T-cell (primary cell): ENCODE results near the gene ZNF143. TPM values are rescaled to one million over a fixed set of nuclear protein-coding genes. Genes with fewer than 3 reads are reported as not detected.
"Not testable (repeated sequence)": the region's sequence is repeated elsewhere in the genome, so short reads cannot be mapped to it uniquely, and the experiment has no call there.

ENCODE experiments used
- ATAC-seq, 4 experiments: fragments of 200-7000 bp in 3 of 4; fragments of 150-1000 bp in 1 of 4; cut with Tn5 transposase; replicated peaks in 1 of 4; 1 replicate in 3 of 4; 2 replicates in 1 of 4; pipeline ENCODE4 v1.10.0; 2021; ENCODE audit warnings: moderate library complexity in 3 of 4, mild to moderate bottlenecking in 2 of 4, moderate number of reproducible peaks in 1 of 4
- CTCF ChIA-PET, 2 donors: fragments of 300-600 bp; sonication (Branson Sonifier 250); formaldehyde crosslinking; loops; one replicate each; lab custom pipeline; 2022; ENCODE audit warnings: antibody characterized with exemption in 2 of 2; lab: Charles Lee
- POLR2A ChIA-PET, 2 donors: fragments of 300-600 bp; sonication (Branson Sonifier 250); formaldehyde crosslinking; loops; one replicate each; lab custom pipeline; 2022; ENCODE audit warnings: antibody characterized with exemption in 2 of 2; lab: Charles Lee
- DNase-seq, 35 experiments: peaks; one replicate each; pipeline versions ENCODE4 v3.0.0 to v3.0.0-alpha.2; 2013 to 2023
- H3K27ac ChIP-seq: one replicate; pipeline ENCODE4 v1.5.1; 2013; ENCODE audit warnings: low read length
- H3K27me3 ChIP-seq, 2 experiments: replicated peaks in 1 of 2; 1 replicate in 1 of 2; 2 replicates in 1 of 2; pipeline versions ENCODE4 v1.6.1 to v1.7.0; 2013; ENCODE audit warnings: low read length in 1 of 2, mixed read lengths in 1 of 2; ENCODE audit not compliant: control insufficient read depth in 2 of 2, insufficient read depth in 2 of 2; ENCODE audit errors: extremely low read depth in 1 of 2
- H3K36me3 ChIP-seq, 2 donors: 1 replicate in 1 of 2; 2 replicates in 1 of 2; pipeline versions ENCODE4 v1.6.1 to v1.7.0; 2013; ENCODE audit warnings: low read length in 1 of 2; ENCODE audit not compliant: control insufficient read depth in 2 of 2, insufficient read depth in 1 of 2; ENCODE audit errors: extremely low read depth in 1 of 2
- H3K4me1 ChIP-seq, 2 experiments: 1 replicate in 1 of 2; 2 replicates in 1 of 2; pipeline versions ENCODE4 v1.6.1 to v1.7.0; 2013; ENCODE audit warnings: low read length in 2 of 2, mixed read lengths in 1 of 2; ENCODE audit not compliant: insufficient read depth in 2 of 2, control insufficient read depth in 1 of 2; ENCODE audit errors: extremely low read depth in 1 of 2
- H3K4me3 ChIP-seq, 2 donors: 1 replicate in 1 of 2; 2 replicates in 1 of 2; pipeline versions ENCODE4 v1.5.1 to v1.7.0; 2013; ENCODE audit warnings: mild to moderate bottlenecking in 2 of 2, low read length in 1 of 2, moderate library complexity in 1 of 2; ENCODE audit not compliant: control insufficient read depth in 1 of 2; ENCODE audit errors: extremely low read depth in 1 of 2
- H3K9me3 ChIP-seq: 2 replicates; pipeline ENCODE4 v1.7.0; 2013
- H3K27ac Mint-ChIP-seq, 2 donors: one replicate each; pipeline ENCODE4 v1.8.0; 2020 to 2021; ENCODE audit warnings: mild to moderate bottlenecking in 2 of 2, mixed read lengths in 2 of 2
- H3K27me3 Mint-ChIP-seq, 2 donors: one replicate each; pipeline ENCODE4 v1.8.0; 2021 to 2022; ENCODE audit warnings: mixed read lengths in 2 of 2
- H3K36me3 Mint-ChIP-seq: one replicate; pipeline ENCODE4 v1.8.0; 2021; ENCODE audit warnings: mixed read lengths
- H3K4me1 Mint-ChIP-seq, 3 donors: one replicate each; pipeline ENCODE4 v1.8.0; 2020 to 2022; ENCODE audit warnings: mixed read lengths in 3 of 3, mild to moderate bottlenecking in 1 of 3
- H3K4me3 Mint-ChIP-seq, 3 donors: one replicate each; pipeline ENCODE4 v1.8.0; 2020 to 2022; ENCODE audit warnings: mild to moderate bottlenecking in 3 of 3, mixed read lengths in 3 of 3, moderate library complexity in 3 of 3
- H3K9me3 Mint-ChIP-seq, 3 donors: one replicate each; pipeline ENCODE4 v1.8.0; 2020 to 2022; ENCODE audit warnings: mixed read lengths in 3 of 3
- WGBS: methylation state at CpG from one replicate; pipeline ENCODE4 v1.1.5; 2013; ENCODE audit warnings: missing lambda C conversion rate; ENCODE audit not compliant: insufficient coverage; 5-methylcytosine and 5-hydroxymethylcytosine counted together
- total RNA-seq, 35 experiments: library from RNA in 6 of 35; stranded (reverse) in 6 of 35; fragments of 120-200 nt in 1 of 35; gene quantifications; one replicate each; pipeline versions ENCODE4 v1.2.1 to v1.2.4 and lab custom pipeline; 2013 to 2026

Gene ZNF143
- total RNA-seq (10 to 100 TPM; 30.1 to 51.2 (median 46.3) TPM), total RNA-seq (lab: John Stamatoyannopoulos, UW) (23.1 to 113 (median 43.9) reads per million in 29 experiments)
- total RNA-seq (2013) = 36.8 TPM

DNA sequence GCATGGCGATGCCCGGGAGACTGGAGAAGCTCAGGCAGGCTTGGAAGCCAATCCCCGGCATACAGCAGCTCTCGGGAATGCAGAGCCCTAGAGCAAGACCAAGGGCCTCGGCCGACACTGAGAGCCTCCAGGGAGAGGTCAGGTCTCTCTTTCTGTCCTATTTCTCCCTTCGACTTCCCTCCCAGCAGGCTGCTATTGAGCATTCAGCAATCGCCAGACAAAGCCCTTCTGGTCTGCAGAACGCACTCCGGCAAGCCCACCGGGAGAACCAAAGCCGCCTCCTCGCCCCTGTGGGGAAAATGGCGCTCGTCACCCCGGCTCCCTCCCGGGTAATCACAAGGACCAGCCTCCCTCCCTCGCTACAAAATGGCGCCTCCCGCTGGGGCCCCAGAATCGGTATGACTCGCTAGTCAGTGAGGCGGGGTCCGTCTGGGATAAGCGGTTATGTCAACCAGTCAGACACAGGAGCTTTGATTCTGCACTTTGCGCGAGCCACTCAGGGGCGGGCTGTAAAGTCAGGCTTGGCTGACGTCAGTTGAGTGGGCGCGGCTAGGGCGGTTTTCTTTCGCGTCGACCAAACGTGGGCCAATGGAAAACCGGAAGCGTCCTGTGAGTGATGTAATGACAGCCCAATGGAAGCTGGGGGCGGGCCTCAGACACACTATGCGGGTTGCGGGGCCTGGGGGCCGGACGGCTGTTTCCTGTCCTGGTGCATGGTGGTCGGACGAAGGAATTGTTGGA is at the start of gene ZNF143:
TSS of gene ZNF143 (plus strand) at position 691 of the 741 bp plus-strand sequence. CDS start 10,297 bp downstream, outside the sequence.
- Mint-ChIP-seq H3K4me1 (peaks cover 28 to 39% (median 28%) of the 10 kb centered on the region in 3 donors), H3K36me3 (peaks cover 8% of the 10 kb centered on the region), H3K4me3 (peak within 1 kb of the TSS; percentile 88 to 98 (median 98)), H3K27ac (peak within 1 kb of the TSS; percentile 99 to 100), H3K27me3 (no peaks in the 10 kb centered on the region), H3K9me3 (no peaks in the 10 kb centered on the region)
- no peaks in the 10 kb centered on the region for H3K36me3 ChIP-seq
- peaks cover 16 to 17% of the 10 kb centered on the region in 2 experiments for H3K4me1 ChIP-seq
- H3K27ac ChIP-seq = peak within 1 kb of the TSS; percentile 96
- no peaks in the 10 kb centered on the region for H3K9me3 ChIP-seq
- no peaks in the 10 kb centered on the region for H3K27me3 ChIP-seq
- 0% methylated on average over 41 of the region's 45 CpGs for WGBS
- ATAC-seq (peak; percentile 89 to 92 (median 90)), DNase-seq (peak; percentile 98 to 100 (median 100))
- peak within 1 kb of the TSS; percentile 89 to 98 for H3K4me3 ChIP-seq
- POLR2A ChIA-PET = interaction anchor here (0.5 to 1.9 kb wide), 18 partner anchors 44 to 1447 kb away, joined by 3 to 6 read pairs (median 3); partner anchors contain the start of genes IPO7 (in 1 of the 2), TMEM9B (in 1 of the 2) and WEE1 (in 1 of the 2)
- CTCF ChIA-PET = interaction anchor here in 1 of 2 donors (0.5 to 2.4 kb wide), 8 partner anchors 46 to 996 kb away, joined by 3 to 9 read pairs (median 3); no protein-coding TSS in a partner anchor

DNA sequence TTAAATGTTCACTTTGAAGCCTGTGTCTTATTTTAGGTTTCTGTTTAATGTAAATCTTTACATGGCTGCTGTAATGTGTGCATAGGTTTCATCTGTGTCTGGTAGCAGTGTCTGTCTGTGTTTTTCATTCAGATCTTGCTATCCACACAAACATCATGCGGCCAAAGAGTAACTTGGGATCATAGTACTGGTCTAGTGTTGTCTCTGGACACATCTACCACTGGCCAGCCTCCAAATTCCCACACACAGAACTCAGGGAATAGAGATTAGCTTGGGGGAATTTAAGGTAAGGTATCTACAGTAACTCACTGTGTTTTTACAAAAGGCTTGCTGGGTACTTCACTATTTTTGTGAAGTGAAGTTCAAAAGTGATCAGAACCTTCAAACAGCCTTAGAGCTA is 32.1 kb upstream of the ZNF143 start:
- ATAC-seq (no peak), DNase-seq (no peak)
- no peaks in the 10 kb centered on the region for H3K27me3 ChIP-seq
- no CpG with 5 or more reads among the region's 1 CpG for WGBS
- Mint-ChIP-seq H3K27me3 (no peaks in the 10 kb centered on the region), H3K27ac (no peak overlapping the region), H3K9me3 (no peaks in the 10 kb centered on the region), H3K4me1 (no peaks in the 10 kb centered on the region), H3K36me3 (peaks cover 51% of the 10 kb centered on the region), H3K4me3 (no peak overlapping the region)
- CTCF ChIA-PET = no interaction called here
- H3K4me1 ChIP-seq = no peaks in the 10 kb centered on the region
- H3K4me3 ChIP-seq = no peak overlapping the region
- peaks cover 6 to 74% of the 10 kb centered on the region in 2 donors for H3K36me3 ChIP-seq
- no peak overlapping the region for H3K27ac ChIP-seq
- H3K9me3 ChIP-seq = no peaks in the 10 kb centered on the region
- POLR2A ChIA-PET = no interaction called here

- no peak overlapping the region for H3K27ac Mint-ChIP-seq
- Histone ChIP-seq H3K36me3 (peaks cover 17 to 82% of the 10 kb centered on the region in 2 donors), H3K27me3 (no peaks in the 10 kb centered on the region), H3K9me3 (no peaks in the 10 kb centered on the region), H3K27ac (no peak overlapping the region), H3K4me3 (no peak overlapping the region), H3K4me1 (no peaks in the 10 kb centered on the region)
- no peak overlapping the region for H3K4me3 Mint-ChIP-seq
- no peaks in the 10 kb centered on the region for H3K9me3 Mint-ChIP-seq
- 100% methylated on average over 1 of the region's 4 CpGs for WGBS
- H3K4me1 Mint-ChIP-seq = no peaks in the 10 kb centered on the region
- ATAC-seq (no peak), DNase-seq (no peak)
- CTCF ChIA-PET = no interaction called here
- peaks cover 45% of the 10 kb centered on the region for H3K36me3 Mint-ChIP-seq
- H3K27me3 Mint-ChIP-seq = no peaks in the 10 kb centered on the region
- POLR2A ChIA-PET = no interaction called here
Measured at GRCh38 chr11:9438611-9439010, 22.2 kb upstream of the ZNF143 start.

DNA sequence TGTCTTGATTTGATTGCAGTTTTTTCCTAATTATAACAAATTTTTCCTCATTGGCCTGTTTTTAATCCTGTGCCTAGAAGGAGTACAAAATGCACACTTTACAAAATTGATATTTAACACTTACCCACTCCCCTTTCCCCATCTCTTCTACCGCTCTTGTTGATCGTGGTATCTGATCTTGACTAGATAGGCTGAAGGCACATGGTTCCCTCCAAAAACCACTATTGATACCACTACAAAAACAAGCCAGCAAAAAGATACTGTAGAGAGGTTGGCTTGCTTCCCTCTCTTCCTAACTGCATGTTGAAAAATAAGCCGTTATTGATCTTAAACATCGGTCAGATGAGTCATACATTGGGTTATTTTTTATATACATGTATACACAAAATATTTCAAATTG is 14.6 kb upstream of the ZNF143 start:
- peaks cover 13 to 25% of the 10 kb centered on the region in 2 donors for H3K36me3 ChIP-seq
- Mint-ChIP-seq H3K9me3 (no peaks in the 10 kb centered on the region), H3K27ac (peak overlapping the region; percentile 44 to 85), H3K4me1 (peaks cover 6 to 12% (median 8%) of the 10 kb centered on the region in 3 donors), H3K4me3 (no peak overlapping the region), H3K36me3 (peaks cover 24% of the 10 kb centered on the region), H3K27me3 (no peaks in the 10 kb centered on the region)
- ATAC-seq (peak in 1 of 4 experiments; percentile 41), DNase-seq (no peak)
- H3K27ac ChIP-seq = no peak overlapping the region
- WGBS = no CpG with 5 or more reads among the region's 4 CpGs
- ChIA-PET CTCF (no interaction called here), POLR2A (no interaction called here)
- H3K27me3 ChIP-seq = no peaks in the 10 kb centered on the region
- H3K4me3 ChIP-seq = no peak overlapping the region
- H3K4me1 ChIP-seq = no peaks in the 10 kb centered on the region
- H3K9me3 ChIP-seq = no peaks in the 10 kb centered on the region

DNA sequence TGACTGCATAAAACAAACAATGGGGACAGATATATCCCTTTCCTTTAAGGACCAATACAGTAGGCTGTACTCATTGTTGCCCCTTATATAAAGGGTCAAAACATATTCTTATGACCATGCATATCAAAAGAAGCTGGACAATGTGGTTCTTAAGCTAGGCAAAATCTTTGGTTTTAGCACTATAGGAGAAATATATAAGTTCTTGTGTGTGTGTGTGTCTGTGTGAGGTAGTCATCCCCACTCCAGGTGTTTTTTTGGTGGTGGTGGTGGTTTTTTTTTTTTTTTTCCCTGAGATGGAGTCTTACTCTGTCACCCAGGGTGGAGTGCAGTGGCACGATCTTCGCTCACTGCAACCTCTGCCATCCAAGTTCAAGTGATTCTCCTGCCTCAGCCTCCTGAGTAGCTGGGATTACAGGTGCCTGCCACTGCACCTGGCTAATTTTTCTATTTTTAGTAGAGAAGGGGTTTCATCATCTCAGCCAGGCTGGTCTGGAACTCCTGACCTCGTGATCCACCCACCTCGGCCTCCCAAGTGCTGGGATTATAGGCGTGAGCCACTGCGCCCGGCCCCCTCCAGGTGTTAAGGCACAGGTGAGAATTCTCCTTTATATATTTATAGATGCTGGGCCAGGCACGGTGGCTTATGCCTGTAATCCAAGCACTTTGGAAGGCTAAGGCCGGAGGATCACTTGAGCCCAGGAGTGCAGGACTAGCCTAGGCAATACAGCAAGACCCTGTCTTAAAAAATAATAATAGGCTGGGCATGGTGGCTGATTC is 12.0 kb upstream of the ZNF143 start:
- Histone ChIP-seq H3K9me3 (no peaks in the 10 kb centered on the region), H3K36me3 (peaks cover 2% of the 10 kb centered on the region in 2 donors), H3K4me1 (no peaks in the 10 kb centered on the region), H3K4me3 (no peak overlapping the region), H3K27me3 (no peaks in the 10 kb centered on the region), H3K27ac (no peak overlapping the region)
- no peak for ATAC-seq
- Mint-ChIP-seq H3K9me3 (peaks cover 4 to 9% (median 5%) of the 10 kb centered on the region in 3 donors), H3K36me3 (peaks cover 25% of the 10 kb centered on the region), H3K4me1 (peaks cover 6 to 12% (median 8%) of the 10 kb centered on the region in 3 donors), H3K27me3 (no peaks in the 10 kb centered on the region), H3K27ac (no peak overlapping the region), H3K4me3 (no peak overlapping the region)
- DNase-seq = no peak
- ChIA-PET CTCF (interaction anchor here (0.6 to 0.9 kb wide), 2 partner anchors 22 to 37 kb away, joined by 3 to 4 read pairs; no protein-coding TSS in a partner anchor), POLR2A (interaction anchor here (0.6 to 0.7 kb wide), 3 partner anchors 7 to 1293 kb away, joined by 3 to 8 read pairs (median 4); no protein-coding TSS in a partner anchor)
- WGBS = 100% methylated on average over 2 of the region's 9 CpGs

GRCh38 chr11:9452023-9452422 is 8.8 kb upstream of the ZNF143 start:
- CTCF ChIA-PET, POLR2A ChIA-PET, H3K4me1 ChIP-seq, DNase-seq, H3K4me1 Mint-ChIP-seq, ATAC-seq, H3K4me3 Mint-ChIP-seq, H3K9me3 ChIP-seq, H3K9me3 Mint-ChIP-seq, H3K27me3 ChIP-seq, H3K36me3 ChIP-seq, H3K27ac Mint-ChIP-seq, H3K36me3 Mint-ChIP-seq, H3K4me3 ChIP-seq, H3K27ac ChIP-seq, H3K27me3 Mint-ChIP-seq: not testable (repeated sequence)
- WGBS = 100% methylated on average over 1 of the region's 7 CpGs
